OCI-LY7 (cell line): ENCODE results near the gene OLFM1. TPM values are rescaled to one million over a fixed set of nuclear protein-coding genes. Genes with fewer than 3 reads are reported as not detected.

Experiments
- BruUV-seq: library from RNA; stranded (reverse); fragments of 400-500 nt; replicated peaks from 2 replicates; lab custom pipeline; 2021; lab: Mats Ljungman, UMichigan
- CTCF ChIA-PET: fragments of 300-600 bp; sonication (Branson Sonifier 250); formaldehyde crosslinking; loops from one replicate; lab custom pipeline; 2022; ENCODE audit warnings: antibody characterized with exemption; ENCODE audit not compliant: unreplicated experiment; lab: Charles Lee
- POLR2A ChIA-PET: fragments of 300-600 bp; sonication (Branson Sonifier 250); formaldehyde crosslinking; loops from one replicate; lab custom pipeline; 2022; ENCODE audit warnings: antibody characterized with exemption; lab: Charles Lee
- DNase-seq: peaks from one replicate; pipeline ENCODE4 v3.0.0-alpha.2; 2015; ENCODE audit warnings: low spot score
- H2AFZ ChIP-seq: fragments of 200-600 bp; sonication (generic), shearing (Covaris generic); 2 replicates; pipeline ENCODE4 v1.6.1; 2014; ENCODE audit warnings: mild to moderate bottlenecking, antibody characterized with exemption, low read length, moderate library complexity
- H3K27ac ChIP-seq: fragments of 200-600 bp; sonication (generic); 2 replicates; pipeline ENCODE4 v1.5.1; 2014; ENCODE audit warnings: mixed run types, low read depth, mild to moderate bottlenecking, moderate library complexity, low read length, inconsistent platforms; ENCODE audit not compliant: poor library complexity, severe bottlenecking
- H3K36me3 ChIP-seq: fragments of 200-600 bp; sonication (generic); 2 replicates; pipeline ENCODE4 v1.6.1; 2014; ENCODE audit warnings: mild to moderate bottlenecking, antibody characterized with exemption, low read length, moderate library complexity, mixed read lengths; ENCODE audit not compliant: insufficient read depth
- H3K4me1 ChIP-seq: fragments of 200-600 bp; sonication (generic); 2 replicates; pipeline ENCODE4 v1.5.1; 2014; ENCODE audit warnings: mild to moderate bottlenecking, low read length; ENCODE audit not compliant: insufficient read depth, poor library complexity, severe bottlenecking
- H3K4me2 ChIP-seq: fragments of 200-600 bp; sonication (generic); 2 replicates; pipeline ENCODE4 v1.6.1; 2014; ENCODE audit warnings: mild to moderate bottlenecking, low read length
- H3K4me3 ChIP-seq: fragments of 200-600 bp; sonication (generic); 2 replicates; pipeline ENCODE4 v1.5.1; 2014; ENCODE audit warnings: mild to moderate bottlenecking, low read depth, low read length; ENCODE audit not compliant: poor library complexity, severe bottlenecking
- H3K79me2 ChIP-seq: fragments of 200-600 bp; sonication (generic); 2 replicates; pipeline ENCODE4 v1.6.1; 2016; ENCODE audit warnings: low read depth, mild to moderate bottlenecking, low read length, moderate library complexity, mixed read lengths; ENCODE audit not compliant: insufficient read depth
- H3K9me2 ChIP-seq: fragments of 200-600 bp; sonication (generic); 2 replicates; pipeline ENCODE4 v1.6.1; 2016; ENCODE audit warnings: mild to moderate bottlenecking, low read length, mixed read lengths; ENCODE audit not compliant: insufficient read depth
- H3K9me3 ChIP-seq: fragments of 200-600 bp; sonication (generic); 2 replicates; pipeline ENCODE4 v1.6.1; 2014; ENCODE audit warnings: mild to moderate bottlenecking, mixed run types, low read length, mixed read lengths
- H4K20me1 ChIP-seq: fragments of 200-600 bp; sonication (generic); 2 replicates; pipeline ENCODE4 v1.6.1; 2014; ENCODE audit warnings: mild to moderate bottlenecking, antibody characterized with exemption, low read length, moderate library complexity, mixed read lengths; ENCODE audit not compliant: insufficient read depth
- EZH2phosphoT487 ChIP-seq: fragments of 200-600 bp; sonication (generic); IDR thresholded peaks from 2 replicates; pipeline ENCODE4 v1.6.1; 2018; ENCODE audit warnings: low read depth, borderline replicate concordance, mild to moderate bottlenecking, mixed run types, antibody characterized with exemption, low read length, moderate library complexity, mixed read lengths
- intact Hi-C: fragments of 100-400 bp; cut with micrococcal nuclease; formaldehyde crosslinking; loops from one replicate; pipeline ENCODE4 v1.10.0; 2022; ENCODE audit not compliant: unreplicated experiment
- total RNA-seq, 2 experiments: library from RNA; depleted of rRNA in 1 of 2; stranded (reverse); fragments of >200 nt in 1 of 2; shearing (Covaris generic) in 1 of 2; gene quantifications; 2 replicates each; pipeline ENCODE4 v1.2.3, GENCODE V29; 2014 to 2022
- TF ChIP-seq, protein P1 (sequence below): fragments of 200-600 bp; sonication (generic); conservative IDR thresholded peaks from 2 replicates; pipeline ENCODE4 v1.5.1; 2014; ENCODE audit warnings: mild to moderate bottlenecking, antibody characterized with exemption, low read length, moderate library complexity, mixed read lengths

OLFM1 gene
- total RNA-seq, 2 experiments from 2014 or later = not detected

DNA sequence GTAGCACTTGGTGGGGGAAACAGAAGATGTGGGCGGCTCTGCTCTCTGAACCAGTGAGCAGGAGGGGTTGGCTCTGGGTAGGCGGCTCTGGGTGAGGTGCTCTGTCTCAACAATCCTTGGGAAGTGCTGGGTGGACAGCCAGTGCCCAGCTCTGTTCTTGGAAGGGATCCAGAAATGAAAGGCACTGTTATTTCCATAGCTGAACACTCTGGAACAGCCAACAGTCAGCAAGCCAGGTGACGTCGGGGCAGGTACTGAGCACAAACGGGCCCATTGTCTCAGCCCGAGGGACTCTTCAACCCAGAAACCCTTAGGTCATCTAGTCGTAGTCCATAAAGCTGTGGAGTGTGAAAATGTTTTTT is 36.3 kb downstream of the OLFM1 start:
- intact Hi-C loops = no loop called here
- no peak overlapping the region for H2AFZ ChIP-seq
- DNase-seq = no peak
- ChIA-PET CTCF (no interaction called here), POLR2A (interaction anchor here (0.6 kb wide), 1 partner anchor 20 kb away, joined by 4 read pairs; no protein-coding TSS in a partner anchor)
- no peak overlapping the region for H3K4me3 ChIP-seq
- H4K20me1 ChIP-seq = no peaks in the 10 kb centered on the region
- BruUV-seq = no TSS peak
- no peaks in the 10 kb centered on the region for H3K4me1 ChIP-seq
- TF ChIP-seq, protein P1, sequence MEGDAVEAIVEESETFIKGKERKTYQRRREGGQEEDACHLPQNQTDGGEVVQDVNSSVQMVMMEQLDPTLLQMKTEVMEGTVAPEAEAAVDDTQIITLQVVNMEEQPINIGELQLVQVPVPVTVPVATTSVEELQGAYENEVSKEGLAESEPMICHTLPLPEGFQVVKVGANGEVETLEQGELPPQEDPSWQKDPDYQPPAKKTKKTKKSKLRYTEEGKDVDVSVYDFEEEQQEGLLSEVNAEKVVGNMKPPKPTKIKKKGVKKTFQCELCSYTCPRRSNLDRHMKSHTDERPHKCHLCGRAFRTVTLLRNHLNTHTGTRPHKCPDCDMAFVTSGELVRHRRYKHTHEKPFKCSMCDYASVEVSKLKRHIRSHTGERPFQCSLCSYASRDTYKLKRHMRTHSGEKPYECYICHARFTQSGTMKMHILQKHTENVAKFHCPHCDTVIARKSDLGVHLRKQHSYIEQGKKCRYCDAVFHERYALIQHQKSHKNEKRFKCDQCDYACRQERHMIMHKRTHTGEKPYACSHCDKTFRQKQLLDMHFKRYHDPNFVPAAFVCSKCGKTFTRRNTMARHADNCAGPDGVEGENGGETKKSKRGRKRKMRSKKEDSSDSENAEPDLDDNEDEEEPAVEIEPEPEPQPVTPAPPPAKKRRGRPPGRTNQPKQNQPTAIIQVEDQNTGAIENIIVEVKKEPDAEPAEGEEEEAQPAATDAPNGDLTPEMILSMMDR = no peak
- no peak for TF ChIP-seq EZH2phosphoT487
- H3K36me3 ChIP-seq = no peaks in the 10 kb centered on the region
- H3K79me2 ChIP-seq = no peaks in the 10 kb centered on the region
- no peak overlapping the region for H3K27ac ChIP-seq
- no peaks in the 10 kb centered on the region for H3K9me3 ChIP-seq
- H3K9me2 ChIP-seq = no peaks in the 10 kb centered on the region
- H3K4me2 ChIP-seq = no peak overlapping the region

DNA sequence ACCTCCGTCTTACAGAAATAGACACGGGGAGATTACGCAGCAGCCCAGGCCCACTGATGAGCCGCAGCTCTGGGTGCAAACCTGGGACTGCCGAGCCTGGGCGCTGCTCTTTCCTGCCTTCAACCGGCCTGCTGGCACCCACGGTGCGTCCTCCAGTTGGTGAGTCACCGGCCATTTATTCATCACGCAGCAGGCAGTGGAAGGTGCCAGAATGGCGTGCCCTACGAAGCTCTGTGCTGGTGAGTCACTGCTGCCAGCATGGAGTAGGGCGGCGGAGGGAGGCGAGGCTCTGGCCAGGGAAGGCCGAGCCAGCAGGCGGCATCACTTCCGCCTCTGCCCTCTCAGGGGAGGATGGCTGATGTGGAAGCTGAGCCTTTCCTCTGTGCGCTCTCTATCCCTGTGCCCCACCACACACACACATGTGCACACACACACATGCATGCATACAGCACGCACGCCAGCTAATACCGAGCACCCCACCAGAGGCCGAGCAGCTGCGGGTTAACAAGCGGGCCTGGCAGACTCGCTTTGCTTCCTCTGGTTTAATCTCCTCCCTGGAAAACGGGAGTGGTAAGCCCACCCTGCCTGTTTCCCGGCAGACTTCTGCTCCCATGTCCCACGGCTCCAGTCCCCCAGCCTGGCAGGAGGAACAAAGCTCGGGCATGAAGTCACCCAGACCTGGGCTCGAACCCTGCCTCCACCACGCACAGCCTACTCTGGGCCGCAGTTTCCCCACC is 39.2 kb downstream of the OLFM1 start:
- DNase-seq = no peak
- H2AFZ ChIP-seq = no peak overlapping the region
- no peaks in the 10 kb centered on the region for H3K79me2 ChIP-seq
- ChIA-PET CTCF (no interaction called here), POLR2A (no interaction called here)
- no peaks in the 10 kb centered on the region for H3K4me1 ChIP-seq
- no peaks in the 10 kb centered on the region for H3K36me3 ChIP-seq
- no peaks in the 10 kb centered on the region for H3K9me3 ChIP-seq
- no peak overlapping the region for H3K4me3 ChIP-seq
- no peak overlapping the region for H3K27ac ChIP-seq
- H3K4me2 ChIP-seq = no peak overlapping the region
- TF ChIP-seq, protein P1 = no peak
- no peak for TF ChIP-seq EZH2phosphoT487
- H3K9me2 ChIP-seq = no peaks in the 10 kb centered on the region
- no TSS peak for BruUV-seq
- no peaks in the 10 kb centered on the region for H4K20me1 ChIP-seq
- intact Hi-C loops = no loop called here
